Right cardiac atrium (tissue), 5 donors: ENCODE measurements around the gene TSR1. TPM values are rescaled to one million over a fixed set of nuclear protein-coding genes. Genes with fewer than 3 reads are reported as not detected.

Experiments used
- ATAC-seq, 2 donors: fragments of 200-7000 bp; cut with Tn5 transposase; one replicate each; pipeline versions ENCODE4 v1.8.0 to v1.9.1; 2020; ENCODE audit warnings: moderate library complexity in 2 of 2, mild to moderate bottlenecking in 1 of 2
- DNase-seq, 3 donors: peaks; one replicate each; pipeline ENCODE4 v3.0.0-alpha.2; 2020
- H3K27ac ChIP-seq: one replicate; pipeline ENCODE4 v1.5.1; 2013; ENCODE audit warnings: mild to moderate bottlenecking, low read length, control low read depth, moderate library complexity
- H3K27me3 ChIP-seq: one replicate; pipeline ENCODE4 v1.6.1; 2013; ENCODE audit not compliant: control insufficient read depth, insufficient read depth
- H3K4me1 ChIP-seq: one replicate; pipeline ENCODE4 v1.6.1; 2013; ENCODE audit warnings: low read length; ENCODE audit not compliant: control insufficient read depth, insufficient read depth
- H3K4me3 ChIP-seq: one replicate; pipeline ENCODE4 v1.5.1; 2013; ENCODE audit warnings: low read length, control low read depth
- H3K9me3 ChIP-seq: one replicate; pipeline ENCODE4 v1.6.1; 2013; ENCODE audit warnings: low read length; ENCODE audit not compliant: control insufficient read depth
- WGBS: extraction: QIAGEN DNeasy Blood & Tissue Kit; methylation state at CpG from one replicate; pipeline ENCODE4 v1.1.7; 2013; 5-methylcytosine and 5-hydroxymethylcytosine counted together
- intact Hi-C, 4 donors: fragments of 100-400 bp; cut with DNase I; formaldehyde crosslinking; loops; one replicate each; pipeline versions ENCODE4 v1.11.0 to v1.14.0; 2022 to 2023
- polyA plus RNA-seq: library from polyadenylated mRNA; stranded (reverse); fragments of 200-250 nt; gene quantifications from one replicate; pipeline ENCODE4 v1.2.3, GENCODE V29; 2013
- total RNA-seq, 4 donors: library from RNA; stranded (reverse); fragmentation: NEBNext Ultra II Directional; extraction: Animal tissue kit (Norgen Biotek cat#: 25700); gene quantifications; one replicate each; pipeline ENCODE4 v1.2.1, GENCODE V29; 2021
- donor health status: healthy with polysubstance abuse.
- donor health status: DM: no; HTN: yes; CAD: no.
- donor health status: DM: no; HTN: no; CAD: no.
- donor health status: DM: no; HTN: yes; CAD: no; lungs with severe emphysema.
- donor health status: DM: yes; HTN: yes; CAD: no.

Gene TSR1
- total and polyA plus RNA-seq, 5 donors: 12.3 to 22.2 (median 17.7) TPM

- intact Hi-C loops: loop anchor here in 1 of 4 donors (10.0 kb wide), 1 partner anchor 46 kb away; no protein-coding TSS in a partner anchor
- WGBS: 59% methylated on average over 5 of the region's 5 CpGs
- ATAC-seq (no peak), DNase-seq (peak in 1 of 3 donors; percentile 35)
- Histone ChIP-seq H3K27me3 (no peaks in the 10 kb centered on the region), H3K4me1 (peaks cover 2% of the 10 kb centered on the region), H3K4me3 (no peak overlapping the region), H3K27ac (no peak overlapping the region), H3K9me3 (no peaks in the 10 kb centered on the region)
Measured at GRCh38 chr17:2369039-2369438, 32.8 kb upstream of the TSR1 start.

GRCh38 chr17:2368359-2368758, 32.1 kb upstream of the TSR1 start:
- ATAC-seq: no peak
- Histone ChIP-seq H3K9me3 (no peaks in the 10 kb centered on the region), H3K4me1 (peaks cover 4% of the 10 kb centered on the region), H3K4me3 (no peak overlapping the region), H3K27me3 (no peaks in the 10 kb centered on the region), H3K27ac (no peak overlapping the region)
- intact Hi-C loops: loop anchor here in 1 of 4 donors (10.0 kb wide), 1 partner anchor 46 kb away; no protein-coding TSS in a partner anchor
- peak in 1 of 3 donors; percentile 36 for DNase-seq
- 66% methylated on average over 8 of the region's 8 CpGs for WGBS

DNA sequence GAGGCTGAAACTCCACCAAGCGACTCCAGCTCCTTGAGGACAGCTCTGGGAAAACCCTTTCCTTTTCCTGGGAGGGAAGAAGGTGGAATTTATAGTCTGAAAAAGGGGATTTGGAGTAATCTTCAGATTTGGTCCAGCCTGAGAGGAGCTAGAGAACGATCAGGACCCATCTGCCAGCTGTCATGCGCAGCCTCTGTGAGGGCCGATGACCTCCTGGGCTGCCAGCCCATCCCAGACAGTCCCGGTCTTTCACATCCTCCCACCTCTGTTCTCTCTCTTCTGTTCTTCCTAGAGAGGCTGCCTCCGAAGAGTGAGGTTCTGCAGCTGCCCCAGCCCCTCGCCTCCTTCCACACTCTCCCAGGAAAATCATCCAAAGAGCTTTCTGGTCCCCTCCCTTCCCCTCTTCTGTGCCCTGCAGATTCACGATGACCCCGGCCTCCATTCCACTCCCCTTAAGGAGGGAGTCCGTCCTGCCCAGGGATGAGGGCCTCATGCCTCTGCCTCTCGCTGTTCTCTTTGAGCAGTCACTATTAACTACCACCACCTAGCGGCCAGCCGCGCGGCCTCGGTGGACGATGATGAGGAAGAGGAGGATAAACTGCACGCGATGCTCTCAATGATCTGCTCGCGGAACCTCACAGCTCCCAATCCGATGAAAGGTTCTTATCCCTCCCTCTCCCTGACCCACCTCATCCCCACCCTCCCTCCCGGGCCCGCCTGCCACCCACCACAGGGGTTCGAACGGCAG, 30.7 kb upstream of the TSR1 start:
- Histone ChIP-seq H3K4me1 (peaks cover 4% of the 10 kb centered on the region), H3K9me3 (no peaks in the 10 kb centered on the region), H3K27ac (no peak overlapping the region), H3K27me3 (no peaks in the 10 kb centered on the region), H3K4me3 (no peak overlapping the region)
- intact Hi-C loops: loop anchor here in 1 of 4 donors (10.0 kb wide), 1 partner anchor 48 kb away; no protein-coding TSS in a partner anchor
- DNase-seq (peak in 2 of 3 donors; percentile 38 to 43), ATAC-seq (no peak)
- 84% methylated on average over 26 of the region's 26 CpGs for WGBS

DNA sequence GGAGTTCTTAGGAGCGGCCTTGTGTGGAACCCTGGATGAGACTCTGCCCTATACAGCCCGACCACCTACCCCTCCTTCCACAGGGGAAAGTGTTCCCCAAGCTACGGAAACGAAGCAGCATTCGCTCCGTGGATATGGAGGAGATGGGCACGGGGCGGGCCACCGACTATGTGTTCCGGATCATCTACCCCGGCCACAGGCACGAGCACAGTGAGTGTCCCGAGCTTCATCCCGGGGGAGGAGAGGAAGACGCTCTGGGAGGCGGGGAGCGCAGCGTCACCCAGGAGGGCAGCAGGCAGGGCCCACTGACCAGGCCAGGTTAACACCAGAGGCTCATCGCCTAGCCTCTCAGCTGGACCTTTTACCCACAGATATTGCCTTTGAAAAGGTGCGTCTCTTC, 28.9 kb upstream of the TSR1 start:
- intact Hi-C loops: loop anchor here in 1 of 4 donors (10.0 kb wide), 1 partner anchor 50 kb away; no protein-coding TSS in a partner anchor
- Histone ChIP-seq H3K4me1 (peaks cover 4% of the 10 kb centered on the region), H3K27me3 (no peaks in the 10 kb centered on the region), H3K4me3 (no peak overlapping the region), H3K9me3 (no peaks in the 10 kb centered on the region), H3K27ac (no peak overlapping the region)
- DNase-seq (peak in 2 of 3 donors; percentile 38 to 58), ATAC-seq (no peak)
- 97% methylated on average over 20 of the region's 20 CpGs for WGBS

DNA sequence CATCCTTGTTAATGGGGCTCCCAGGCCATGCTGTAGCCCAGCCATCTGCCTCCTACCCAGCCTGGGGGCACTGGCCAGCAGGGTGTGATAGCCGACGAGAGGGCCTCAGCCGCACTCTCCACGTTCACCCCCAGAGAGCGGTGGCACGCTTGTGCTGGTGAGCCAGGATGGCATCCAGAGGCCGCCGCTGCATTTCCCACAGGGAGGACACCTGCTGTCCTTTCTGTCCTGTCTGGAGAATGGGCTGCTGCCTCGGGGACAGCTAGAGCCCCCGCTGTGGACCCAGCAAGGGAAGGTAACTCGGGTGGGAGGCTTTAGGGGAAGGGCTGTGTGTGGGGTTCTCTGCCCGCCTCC, 28.5 kb upstream of the TSR1 start:
- 83% methylated on average over 12 of the region's 12 CpGs for WGBS
- Histone ChIP-seq H3K9me3 (no peaks in the 10 kb centered on the region), H3K4me3 (no peak overlapping the region), H3K27me3 (no peaks in the 10 kb centered on the region), H3K4me1 (peaks cover 4% of the 10 kb centered on the region), H3K27ac (no peak overlapping the region)
- intact Hi-C loops: loop anchor here in 1 of 4 donors (10.0 kb wide), 1 partner anchor 50 kb away; no protein-coding TSS in a partner anchor
- ATAC-seq: no peak
- peak in 1 of 3 donors; percentile 44 for DNase-seq

GRCh38 chr17:2363851-2364762, 27.9 kb upstream of the TSR1 start:
- H3K27ac ChIP-seq: no peak overlapping the region

DNA sequence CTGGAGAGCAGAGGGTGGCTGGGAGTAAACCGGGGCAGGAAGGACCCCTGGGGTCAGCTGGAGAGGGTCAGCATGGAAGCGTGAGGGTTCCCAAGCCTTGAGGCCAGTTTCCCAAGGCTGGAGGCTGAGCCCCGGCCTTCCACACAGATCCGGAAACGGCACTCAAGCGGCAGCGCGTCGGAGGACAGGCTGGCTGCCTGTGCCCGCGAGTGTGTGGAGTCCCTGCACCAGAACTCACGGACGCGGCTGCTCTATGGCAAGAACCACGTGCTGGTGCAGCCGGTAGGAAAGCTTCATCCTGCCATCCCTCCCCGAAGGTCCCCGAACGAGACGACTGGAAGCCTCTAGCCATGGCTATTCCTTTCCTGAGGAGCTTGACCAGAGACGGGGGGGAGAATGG, 27.1 kb upstream of the TSR1 start:
- Histone ChIP-seq H3K9me3 (no peaks in the 10 kb centered on the region), H3K4me3 (no peak overlapping the region), H3K27ac (no peak overlapping the region), H3K4me1 (peaks cover 4% of the 10 kb centered on the region), H3K27me3 (no peaks in the 10 kb centered on the region)
- intact Hi-C loops: loop anchor here in 1 of 4 donors (10.0 kb wide), 1 partner anchor 51 kb away; no protein-coding TSS in a partner anchor
- ATAC-seq: no peak
- WGBS: 95% methylated on average over 21 of the region's 21 CpGs
- peak in 1 of 3 donors; percentile 48 for DNase-seq

More at GRCh38 chr17:2363851-2364762, 27.9 kb upstream of the TSR1 start:
- peaks cover 4% of the 10 kb centered on the region for H3K4me1 ChIP-seq
- peak; percentile 70 to 79 for ATAC-seq
- no peaks in the 10 kb centered on the region for H3K9me3 ChIP-seq
- DNase-seq: peak; percentile 70 to 88 (median 82)
- intact Hi-C loops: loop anchor here in 1 of 4 donors (10.0 kb wide), 1 partner anchor 51 kb away; no protein-coding TSS in a partner anchor
- no peaks in the 10 kb centered on the region for H3K27me3 ChIP-seq
- no peak overlapping the region for H3K4me3 ChIP-seq
- 45% methylated on average over 26 of the region's 26 CpGs for WGBS

- no peak for ATAC-seq
- H3K4me3 ChIP-seq: no peak overlapping the region
- H3K9me3 ChIP-seq: no peaks in the 10 kb centered on the region
- 96% methylated on average over 14 of the region's 14 CpGs for WGBS
- H3K27me3 ChIP-seq: no peaks in the 10 kb centered on the region
- H3K27ac ChIP-seq: no peak overlapping the region
- peaks cover 4% of the 10 kb centered on the region for H3K4me1 ChIP-seq
- intact Hi-C loops: loop anchor here in 1 of 4 donors (10.0 kb wide), 1 partner anchor 52 kb away; no protein-coding TSS in a partner anchor
- peak in 1 of 3 donors; percentile 40 for DNase-seq
Measured at GRCh38 chr17:2362881-2363280, 26.6 kb upstream of the TSR1 start.

DNA sequence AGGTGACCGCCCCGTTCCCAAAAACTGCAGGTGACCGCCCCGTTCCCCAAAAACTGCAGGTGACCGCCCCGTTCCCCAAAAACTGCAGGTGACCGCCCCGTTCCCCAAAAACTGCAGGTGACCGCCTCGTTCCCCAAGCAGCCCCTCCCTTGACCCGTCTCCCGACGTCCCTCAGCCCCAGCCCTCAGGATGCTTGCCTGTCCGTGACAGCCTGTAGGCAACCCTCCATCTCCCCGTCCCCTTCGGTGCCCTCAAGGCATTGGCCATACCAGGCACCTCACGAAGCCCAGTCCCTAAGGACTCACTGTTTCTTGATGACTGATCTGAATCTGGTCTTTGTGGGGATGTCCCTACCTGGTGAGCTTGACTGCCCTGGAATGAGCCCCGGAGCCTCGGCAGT, 26.2 kb upstream of the TSR1 start:
- DNase-seq (peak in 1 of 3 donors; percentile 25), ATAC-seq (no peak)
- 96% methylated on average over 19 of the region's 19 CpGs for WGBS
- Histone ChIP-seq H3K4me3 (no peak overlapping the region), H3K9me3 (no peaks in the 10 kb centered on the region), H3K27me3 (no peaks in the 10 kb centered on the region), H3K4me1 (peaks cover 4% of the 10 kb centered on the region), H3K27ac (no peak overlapping the region)
- intact Hi-C loops: loop anchor here in 1 of 4 donors (10.0 kb wide), 1 partner anchor 52 kb away; no protein-coding TSS in a partner anchor

GRCh38 chr17:2362016-2362415, 25.8 kb upstream of the TSR1 start:
- Histone ChIP-seq H3K4me3 (no peak overlapping the region), H3K27me3 (no peaks in the 10 kb centered on the region), H3K27ac (no peak overlapping the region), H3K4me1 (peaks cover 4% of the 10 kb centered on the region), H3K9me3 (no peaks in the 10 kb centered on the region)
- ATAC-seq (no peak), DNase-seq (peak in 1 of 3 donors; percentile 50)
- intact Hi-C loops: loop anchor here in 1 of 4 donors (10.0 kb wide), 1 partner anchor 53 kb away; no protein-coding TSS in a partner anchor
- WGBS: 97% methylated on average over 20 of the region's 20 CpGs
